ENCODE measurements around the gene COPB1.

GRCh38 chr11:14542324-14542723 is 42.7 kb upstream of the COPB1 start:
- TF ChIP-seq POLR2A (IDR thresholded peaks at IDR 0.05; ENCODE audit: extremely low read depth, insufficient read length) (no peak), CTCF (IDR thresholded peaks at IDR 0.05; ENCODE audit: low read depth, low read length) (no peak), MYC (IDR thresholded peaks at IDR 0.05; ENCODE audit: low read depth, low read length) (no peak)
